Prostate gland (tissue), 2 donors: Measurements from ENCODE around the gene MITF. TPM values are rescaled to one million over a fixed set of nuclear protein-coding genes. Genes with fewer than 3 reads are reported as not detected.

Experiments
- DNase-seq: peaks from one replicate; pipeline ENCODE4 v3.0.0-alpha.2; 2019; ENCODE audit warnings: low spot score
- H3K27ac ChIP-seq, 2 donors: fragments of 200-600 bp; sonication (generic); 2 replicates each; pipeline ENCODE4 v1.5.1; 2017 to 2019
- H3K27me3 ChIP-seq: fragments of 200-600 bp; sonication (generic); replicated peaks from 2 replicates; pipeline ENCODE4 v1.5.1; 2019; ENCODE audit not compliant: insufficient read depth
- H3K36me3 ChIP-seq, 2 donors: fragments of 200-600 bp; sonication (generic); 1 replicate in 1 of 2; 2 replicates in 1 of 2; pipeline versions ENCODE4 v1.5.1 to v1.8.1; 2017 to 2019
- H3K4me1 ChIP-seq: fragments of 200-600 bp; sonication (generic); replicated peaks from 2 replicates; pipeline ENCODE4 v1.5.1; 2019
- H3K4me3 ChIP-seq, 2 donors: fragments of 200-600 bp; sonication (generic); 2 replicates each; pipeline ENCODE4 v1.5.1; 2017 to 2019
- H3K9me3 ChIP-seq: fragments of 200-600 bp; sonication (generic); 2 replicates; pipeline ENCODE4 v1.5.1; 2017
- POLR2A ChIP-seq: fragments of 450-650 bp; IDR thresholded peaks from one replicate; pipeline ENCODE4 v1.6.1; 2016; ENCODE audit warnings: antibody characterized with exemption, mild to moderate bottlenecking
- POLR2AphosphoS5 ChIP-seq: sonication (generic); formaldehyde crosslinking; IDR thresholded peaks from one replicate; pipeline ENCODE4 v1.6.1; 2017; ENCODE audit warnings: antibody characterized with exemption
- WGBS: methylation state at CpG from one replicate; pipeline ENCODE4 v1.1.5; 2018; 5-methylcytosine and 5-hydroxymethylcytosine counted together
- intact Hi-C: fragments of 100-400 bp; cut with DNase I; formaldehyde crosslinking; loops from one replicate; pipeline ENCODE4 v1.14.2; 2022
- total RNA-seq, 2 donors: library from RNA; depleted of rRNA; stranded (reverse); fragments of >200 nt; gene quantifications; one replicate each; pipeline ENCODE4 v1.1.0, GENCODE V29; 2016
- TF ChIP-seq, protein P1 (sequence below), 4 experiments: fragments of 200-600 bp in 2 of 4; fragments of 450-650 bp in 2 of 4; sonication (generic) in 2 of 4; IDR thresholded peaks; 1 replicate in 3 of 4; 2 replicates in 1 of 4; pipeline ENCODE4 v1.5.1; 2016 to 2019; ENCODE audit warnings: antibody characterized with exemption in 4 of 4, mild to moderate bottlenecking in 2 of 4, moderate library complexity in 2 of 4

MITF gene
- total RNA-seq, 2 donors from 2014 or later: 7.7 to 17.6 TPM

DNA sequence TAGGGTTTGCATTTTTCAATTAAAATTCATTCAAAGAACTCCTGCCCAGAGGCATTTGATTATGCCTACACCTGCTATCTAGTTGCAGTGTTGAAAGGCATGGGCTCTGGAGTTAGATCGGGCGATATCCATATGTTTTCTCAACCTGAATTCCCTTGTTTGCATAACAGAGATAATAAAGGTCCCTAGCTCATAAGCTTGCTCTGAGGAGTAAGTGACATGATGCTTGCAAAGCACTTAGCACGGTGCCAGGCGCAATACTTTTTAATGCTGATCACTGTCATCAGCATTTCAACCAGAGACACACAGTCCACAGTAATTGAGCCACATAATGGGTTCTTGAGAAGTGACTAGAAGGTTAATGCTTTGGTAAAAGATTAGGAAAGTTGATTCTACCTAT is 154.0 kb downstream of the MITF start:
- Histone ChIP-seq H3K36me3 (no peaks in the 10 kb centered on the region), H3K4me1 (no peaks in the 10 kb centered on the region), H3K9me3 (no peaks in the 10 kb centered on the region), H3K27ac (no peak overlapping the region), H3K27me3 (no peaks in the 10 kb centered on the region), H3K4me3 (no peak overlapping the region)
- 78% methylated on average over 4 of the region's 4 CpGs for WGBS
- DNase-seq: no peak
- TF ChIP-seq POLR2AphosphoS5 (no peak), POLR2A (no peak)
- TF ChIP-seq, protein P1, sequence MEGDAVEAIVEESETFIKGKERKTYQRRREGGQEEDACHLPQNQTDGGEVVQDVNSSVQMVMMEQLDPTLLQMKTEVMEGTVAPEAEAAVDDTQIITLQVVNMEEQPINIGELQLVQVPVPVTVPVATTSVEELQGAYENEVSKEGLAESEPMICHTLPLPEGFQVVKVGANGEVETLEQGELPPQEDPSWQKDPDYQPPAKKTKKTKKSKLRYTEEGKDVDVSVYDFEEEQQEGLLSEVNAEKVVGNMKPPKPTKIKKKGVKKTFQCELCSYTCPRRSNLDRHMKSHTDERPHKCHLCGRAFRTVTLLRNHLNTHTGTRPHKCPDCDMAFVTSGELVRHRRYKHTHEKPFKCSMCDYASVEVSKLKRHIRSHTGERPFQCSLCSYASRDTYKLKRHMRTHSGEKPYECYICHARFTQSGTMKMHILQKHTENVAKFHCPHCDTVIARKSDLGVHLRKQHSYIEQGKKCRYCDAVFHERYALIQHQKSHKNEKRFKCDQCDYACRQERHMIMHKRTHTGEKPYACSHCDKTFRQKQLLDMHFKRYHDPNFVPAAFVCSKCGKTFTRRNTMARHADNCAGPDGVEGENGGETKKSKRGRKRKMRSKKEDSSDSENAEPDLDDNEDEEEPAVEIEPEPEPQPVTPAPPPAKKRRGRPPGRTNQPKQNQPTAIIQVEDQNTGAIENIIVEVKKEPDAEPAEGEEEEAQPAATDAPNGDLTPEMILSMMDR (IDR thresholded peaks at IDR 0.05): no peak
- intact Hi-C loops: no loop called here

DNA sequence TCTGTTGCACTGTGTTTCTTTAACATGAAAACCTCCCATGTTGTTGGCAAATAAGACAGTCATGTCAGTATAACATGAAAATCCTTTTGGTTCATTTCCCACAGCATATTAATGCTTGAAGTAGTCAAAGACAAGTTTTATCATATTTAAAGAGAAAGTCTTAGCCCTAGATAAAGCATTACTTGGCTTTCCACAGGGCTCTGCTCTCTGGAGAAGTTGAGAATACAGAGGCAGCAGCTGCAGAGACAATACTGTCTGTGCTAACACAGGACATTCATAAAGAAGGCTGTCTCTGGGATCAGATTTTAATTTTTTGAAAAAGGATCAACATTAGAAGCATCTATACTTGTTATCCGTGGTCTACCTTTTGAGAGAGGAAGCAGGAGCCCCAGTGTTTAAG is 156.8 kb downstream of the MITF start:
- TF ChIP-seq POLR2AphosphoS5: no peak
- TF ChIP-seq, protein P1 (IDR thresholded peaks at IDR 0.05): no peak
- TF ChIP-seq POLR2A: no peak
- Histone ChIP-seq H3K27ac (no peak overlapping the region), H3K4me3 (no peak overlapping the region), H3K36me3 (no peaks in the 10 kb centered on the region), H3K4me1 (no peaks in the 10 kb centered on the region), H3K9me3 (no peaks in the 10 kb centered on the region), H3K27me3 (no peaks in the 10 kb centered on the region)
- intact Hi-C loops: no loop called here
- DNase-seq: no peak
- 86% methylated on average over 1 of the region's 1 CpG for WGBS

DNA sequence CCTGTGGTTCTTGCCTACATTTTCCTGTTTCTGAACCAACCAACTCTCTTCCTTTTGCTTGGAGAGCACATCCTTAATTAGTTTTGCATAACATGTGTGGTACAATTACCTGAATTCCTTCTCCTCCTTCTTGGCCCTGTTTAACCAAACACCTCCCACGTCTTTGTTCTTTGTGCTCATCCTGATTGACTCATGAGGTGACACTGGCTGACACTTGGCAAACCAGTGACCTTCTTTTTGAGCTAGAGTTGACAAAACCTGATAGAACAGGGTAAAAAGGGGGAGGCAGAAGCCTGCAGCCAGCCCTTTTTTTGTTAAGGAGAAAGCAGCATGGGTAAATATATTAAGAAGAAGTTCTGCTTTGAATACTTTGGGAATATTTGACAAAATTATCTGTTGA is 161.1 kb downstream of the MITF start:
- no peaks in the 10 kb centered on the region for H3K4me1 ChIP-seq
- no peaks in the 10 kb centered on the region for H3K9me3 ChIP-seq
- no peaks in the 10 kb centered on the region for H3K27me3 ChIP-seq
- H3K27ac ChIP-seq: no peak overlapping the region
- intact Hi-C loops: no loop called here
- DNase-seq: no peak
- H3K4me3 ChIP-seq: no peak overlapping the region
- WGBS: 69% methylated on average over 1 of the region's 1 CpG
- no peaks in the 10 kb centered on the region for H3K36me3 ChIP-seq
- TF ChIP-seq POLR2AphosphoS5: no peak
- TF ChIP-seq, protein P1 (IDR thresholded peaks at IDR 0.05): no peak
- TF ChIP-seq POLR2A: no peak

DNA sequence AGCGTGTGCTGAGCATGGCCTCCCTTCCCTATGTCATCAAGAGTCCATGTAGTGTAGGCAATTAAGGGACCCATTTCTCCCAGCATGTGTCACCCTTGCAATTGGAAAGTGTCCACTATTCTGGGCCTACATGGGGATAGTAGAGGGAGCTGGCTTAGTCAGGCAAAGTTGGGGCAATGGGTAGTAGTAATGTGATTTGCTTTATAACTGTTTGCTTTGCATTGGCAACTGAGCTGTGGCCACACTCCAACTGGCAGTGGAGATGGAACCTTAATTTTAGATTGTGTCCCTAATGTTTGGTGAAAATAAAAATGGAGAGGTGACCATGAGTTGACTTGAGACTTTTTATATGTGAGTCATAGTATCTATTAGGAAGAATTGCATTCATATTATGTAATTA is 162.5 kb downstream of the MITF start:
- intact Hi-C loops: no loop called here
- Histone ChIP-seq H3K36me3 (no peaks in the 10 kb centered on the region), H3K27ac (no peak overlapping the region), H3K9me3 (no peaks in the 10 kb centered on the region), H3K27me3 (no peaks in the 10 kb centered on the region), H3K4me1 (no peaks in the 10 kb centered on the region), H3K4me3 (no peak overlapping the region)
- 93% methylated on average over 1 of the region's 1 CpG for WGBS
- TF ChIP-seq POLR2A (no peak), POLR2AphosphoS5 (no peak)
- TF ChIP-seq, protein P1 (IDR thresholded peaks at IDR 0.05): no peak
- DNase-seq: no peak

DNA sequence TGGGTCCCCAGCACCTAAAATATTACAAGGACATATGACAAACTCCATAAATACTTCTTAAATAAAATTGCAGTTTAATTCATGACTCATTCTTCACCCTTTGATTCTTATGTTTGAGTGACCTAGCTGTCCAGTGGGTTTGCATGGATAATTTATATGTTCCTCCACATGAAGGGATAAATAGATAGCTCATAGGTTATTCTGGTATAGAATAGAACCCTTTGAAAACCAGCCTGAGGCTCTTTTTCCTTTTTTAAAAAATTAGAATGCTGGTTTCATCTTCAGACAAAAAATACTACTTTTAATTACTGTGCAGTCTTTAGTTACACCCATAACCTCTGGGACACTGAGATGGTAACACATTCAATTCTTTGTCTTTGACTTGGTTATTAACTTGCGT is 163.1 kb downstream of the MITF start:
- WGBS: 95% methylated on average over 1 of the region's 1 CpG
- H3K27me3 ChIP-seq: no peaks in the 10 kb centered on the region
- H3K4me3 ChIP-seq: no peak overlapping the region
- no peak overlapping the region for H3K27ac ChIP-seq
- H3K4me1 ChIP-seq: no peaks in the 10 kb centered on the region
- no peaks in the 10 kb centered on the region for H3K36me3 ChIP-seq
- no peak for DNase-seq
- H3K9me3 ChIP-seq: no peaks in the 10 kb centered on the region
- TF ChIP-seq POLR2AphosphoS5: no peak
- TF ChIP-seq, protein P1 (IDR thresholded peaks at IDR 0.05): no peak
- no peak for TF ChIP-seq POLR2A
- intact Hi-C loops: no loop called here
